HG02884 (cell line): Measurements from ENCODE around the gene MRPL1.
"Not testable (repeated sequence)": the region's sequence is repeated elsewhere in the genome, so short reads cannot be mapped to it uniquely, and the experiment has no call there.

Source experiments
- ATAC-seq: cut with Tn5 transposase; IDR thresholded peaks from one replicate; pipeline ENCODE4 v1.9.1; 2021; ENCODE audit warnings: mild to moderate bottlenecking, moderate library complexity; ENCODE audit not compliant: unreplicated experiment

Gene MRPL1

DNA sequence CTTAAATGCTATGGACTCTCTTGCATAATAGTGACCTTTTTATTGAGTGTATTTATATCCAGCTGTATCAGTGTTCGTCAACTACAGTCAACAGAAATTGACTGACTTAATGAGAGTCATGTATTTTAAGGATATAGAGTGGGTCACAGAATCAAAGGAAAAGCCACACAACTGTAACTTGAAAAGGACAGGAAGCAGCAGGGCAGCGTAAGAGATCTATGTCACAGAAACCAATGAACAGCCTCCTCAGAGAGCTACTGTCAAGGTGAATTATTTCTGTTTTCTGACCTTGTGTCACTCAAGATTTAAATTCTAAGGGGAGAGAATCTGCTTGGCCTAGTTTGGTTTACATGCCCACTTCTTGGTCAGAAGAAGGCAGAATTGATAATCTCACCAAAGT lies 100.4 kb downstream of the MRPL1 start:
- ATAC-seq: no peak

- ATAC-seq: not testable (repeated sequence)
These were observed 111.0 kb downstream of the MRPL1 start for GRCh38 chr4:77973657-77974056.

DNA sequence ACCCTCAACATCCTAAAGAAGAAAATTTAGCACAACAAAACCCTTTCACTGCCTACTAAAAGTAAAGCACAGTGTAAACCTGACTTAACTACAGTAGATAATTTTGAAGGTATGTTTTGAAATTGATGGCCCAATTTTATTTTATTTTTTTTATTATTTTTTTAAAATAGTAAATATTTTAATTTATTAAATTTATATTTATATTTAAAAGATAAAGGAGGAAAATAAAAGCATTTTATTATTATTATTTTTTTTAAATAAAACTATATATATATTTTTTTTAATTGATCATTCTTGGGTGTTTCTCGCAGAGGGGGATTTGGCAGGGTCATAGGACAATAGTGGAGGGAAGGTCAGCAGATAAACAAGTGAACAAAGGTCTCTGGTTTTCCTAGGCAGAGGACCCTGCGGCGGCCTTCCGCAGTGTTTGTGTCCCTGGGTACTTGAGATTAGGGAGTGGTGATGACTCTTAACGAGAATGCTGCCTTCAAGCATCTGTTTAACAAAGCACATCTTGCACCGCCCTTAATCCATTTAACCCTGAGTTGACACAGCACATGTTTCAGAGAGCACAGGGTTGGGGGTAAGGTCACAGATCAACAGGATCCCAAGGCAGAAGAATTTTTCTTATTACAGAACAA lies 120.4 kb downstream of the MRPL1 start:
- not testable (repeated sequence) for ATAC-seq

GRCh38 chr4:77983612-77984311 lies 121.1 kb downstream of the MRPL1 start:
- not testable (repeated sequence) for ATAC-seq

DNA sequence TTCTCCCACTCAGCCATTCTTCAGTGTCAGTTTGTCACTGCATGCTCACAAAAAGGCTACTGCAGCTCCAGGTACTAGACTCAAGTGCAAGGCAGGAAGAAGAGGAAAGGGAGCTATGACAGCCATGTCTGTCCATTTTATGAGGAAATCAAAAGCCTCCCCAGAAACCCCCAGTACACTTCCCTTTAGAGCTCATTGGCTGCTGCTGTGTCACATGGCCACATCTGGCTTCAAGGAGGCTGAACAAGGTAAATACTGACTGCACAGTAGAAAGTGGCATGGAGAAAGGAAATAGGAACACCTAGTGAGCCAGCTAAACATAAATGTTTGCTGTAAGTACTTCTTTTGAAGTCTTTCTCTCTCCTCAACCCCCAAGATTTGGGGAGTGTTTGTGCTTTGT lies 127.3 kb downstream of the MRPL1 start:
- ATAC-seq: no peak

- ATAC-seq: no peak
These were observed 127.8 kb downstream of the MRPL1 start for GRCh38 chr4:77990456-77990855.

DNA sequence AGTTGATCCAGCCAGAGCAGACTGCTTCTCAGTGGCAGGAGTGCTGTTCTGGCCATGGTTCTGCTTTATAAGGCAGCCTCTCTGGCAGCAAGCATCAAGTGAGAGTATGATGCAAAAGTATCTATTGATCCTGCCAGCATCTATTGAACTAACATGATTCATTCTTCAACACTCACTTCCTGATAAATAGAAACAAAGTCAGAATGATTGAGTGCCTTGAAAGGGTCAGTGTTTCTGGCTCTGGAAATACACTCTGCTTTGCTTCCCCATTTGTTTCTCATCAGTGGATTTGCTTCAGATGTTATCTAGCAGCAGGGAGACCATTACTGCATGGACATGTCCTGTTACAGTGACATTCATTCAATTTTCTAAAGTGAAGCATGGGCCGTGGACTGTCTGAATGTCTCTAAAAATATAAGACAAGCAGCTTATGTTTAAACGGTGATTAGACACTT lies 128.3 kb downstream of the MRPL1 start:
- ATAC-seq: no peak

DNA sequence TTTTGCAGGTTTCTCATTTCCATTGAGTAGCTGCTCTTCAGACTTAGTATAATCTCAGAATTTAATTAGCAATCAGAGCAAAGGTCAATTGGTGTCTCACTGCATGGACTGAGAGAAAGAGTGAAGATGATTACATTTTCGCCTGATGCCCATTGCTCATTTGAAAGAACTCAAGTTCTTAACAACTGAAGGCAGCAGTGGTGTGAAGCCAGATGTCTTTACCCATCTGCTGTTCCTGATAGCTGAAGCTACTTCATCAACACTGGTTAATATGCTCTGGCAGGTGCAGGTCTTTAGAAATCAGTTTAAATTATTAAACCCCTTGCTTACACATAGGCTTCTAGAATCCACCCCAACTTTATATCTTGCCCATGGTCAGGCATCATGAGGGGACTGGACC lies 130.0 kb downstream of the MRPL1 start:
- no peak for ATAC-seq

DNA sequence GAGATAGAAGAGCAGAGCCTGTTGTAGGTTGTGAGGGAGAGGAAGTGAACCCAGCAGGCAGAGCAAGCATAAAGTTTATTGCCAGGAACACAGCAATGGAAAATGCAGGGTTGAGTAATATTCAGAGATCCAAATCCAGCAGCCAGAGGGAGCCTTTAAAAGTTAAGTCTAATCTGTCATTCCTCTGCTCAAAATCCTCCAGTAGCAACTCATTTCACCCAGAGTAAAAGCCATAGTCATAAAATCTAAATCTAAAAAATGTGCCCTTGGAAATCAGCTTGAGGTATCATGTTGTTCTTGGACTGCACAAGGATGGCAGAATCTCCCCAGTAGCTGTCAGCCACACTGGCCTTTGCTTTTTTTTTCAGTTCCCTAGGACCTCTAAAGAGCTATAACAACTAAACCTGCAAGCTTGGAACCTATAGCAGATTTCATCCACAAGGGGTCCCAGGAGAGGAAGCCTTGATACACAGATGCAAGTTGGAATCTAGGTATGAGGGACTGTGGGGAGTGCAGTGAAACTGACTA lies 131.6 kb downstream of the MRPL1 start:
- peak; percentile 86 for ATAC-seq

DNA sequence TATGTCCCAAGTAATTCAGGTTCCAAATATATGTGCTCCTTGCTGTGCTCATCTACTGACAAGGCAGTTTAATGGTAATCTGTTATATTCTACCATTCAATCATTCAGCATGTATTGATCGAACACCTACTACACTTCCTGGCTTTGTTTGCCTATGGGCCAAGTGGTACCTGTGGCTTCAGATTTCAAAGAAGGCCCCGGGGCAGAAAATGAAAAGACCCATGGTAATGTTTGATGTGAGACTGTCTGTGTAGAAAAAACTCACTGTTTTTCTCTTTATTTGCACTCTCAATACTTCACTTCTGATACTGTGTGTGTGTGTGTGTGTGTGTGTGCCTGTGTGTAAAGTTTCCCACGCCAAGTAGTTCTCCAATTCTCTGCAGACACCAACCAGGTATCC lies 133.4 kb downstream of the MRPL1 start:
- ATAC-seq: no peak

DNA sequence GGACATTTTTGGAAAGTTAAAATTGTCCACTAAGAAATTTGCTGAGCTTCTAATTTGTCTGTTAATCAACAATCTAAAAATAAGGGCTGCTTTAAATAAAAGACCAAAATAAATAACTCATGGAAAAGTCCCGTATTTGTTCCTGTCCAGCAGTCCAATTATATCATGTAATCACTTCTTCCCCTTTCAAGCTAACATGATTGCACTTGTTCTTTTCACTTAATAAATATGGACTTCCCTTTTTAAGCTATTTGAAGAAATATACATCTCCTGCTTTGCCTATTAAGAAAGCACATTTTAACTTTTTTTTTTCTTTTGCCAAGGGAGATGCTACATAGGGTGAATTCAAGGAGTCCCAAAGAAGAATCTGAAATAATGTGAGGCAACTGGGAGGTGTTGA lies 138.9 kb downstream of the MRPL1 start:
- ATAC-seq: no peak

DNA sequence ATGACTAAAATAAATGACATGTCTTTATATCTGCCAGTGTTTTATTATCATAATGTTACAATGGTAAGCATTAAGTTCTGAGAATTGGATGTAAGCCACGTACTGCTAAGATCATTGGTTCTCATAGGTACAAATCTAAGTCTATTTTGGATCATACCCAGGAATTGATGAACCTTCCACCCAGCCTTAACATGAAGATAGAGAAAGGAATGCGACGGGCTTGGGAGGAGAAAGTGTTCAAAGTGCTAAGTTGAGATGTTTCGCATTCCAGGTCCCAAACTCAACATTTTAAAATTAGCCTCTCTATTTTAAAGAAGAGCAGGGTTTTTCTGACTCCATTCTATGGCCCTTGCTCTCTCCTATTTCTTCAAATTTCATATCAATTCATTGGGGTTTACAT lies 139.6 kb downstream of the MRPL1 start:
- no peak for ATAC-seq
